Measurements from ENCODE around the gene PLEKHG1.

- TF ChIP-seq POLR2A (IDR thresholded peaks at IDR 0.05), result no peak
- TF ChIP-seq CTCF (IDR thresholded peaks at IDR 0.05), result no peak
These were observed 38.8 kb upstream of the PLEKHG1 start for GRCh38 chr6:150560884-150561219.
